Amniotic epithelial cell (primary cell): ENCODE results near the gene FAXDC2.
A peak's percentile ranks its signal among the peaks of the same experiment; 100 is the strongest.

Experiments
- DNase-seq: peaks from one replicate; pipeline ENCODE4 v3.0.0-alpha.2; 2010; ENCODE audit warnings: low read depth

FAXDC2 gene

GRCh38 chr5:154794525-154795234, 55.7 kb downstream of the FAXDC2 start:
- DNase-seq: peak; percentile 80

GRCh38 chr5:154793599-154794524, 56.5 kb downstream of the FAXDC2 start:
- peak; percentile 69 for DNase-seq

GRCh38 chr5:154791535-154791934, 58.9 kb downstream of the FAXDC2 start:
- DNase-seq: no peak

- DNase-seq: no peak
Observed at GRCh38 chr5:154788212-154788611, 62.2 kb downstream of the FAXDC2 start.

- DNase-seq: peak; percentile 61
Observed at GRCh38 chr5:154786414-154786813, 64.0 kb downstream of the FAXDC2 start.

- DNase-seq: no peak
Observed at GRCh38 chr5:154784856-154785255, 65.5 kb downstream of the FAXDC2 start.

GRCh38 chr5:154783774-154784460, 66.5 kb downstream of the FAXDC2 start:
- peak; percentile 50 for DNase-seq

- no peak for DNase-seq
Observed at GRCh38 chr5:154782812-154783592, 67.4 kb downstream of the FAXDC2 start.

- DNase-seq: no peak
Observed at GRCh38 chr5:154782326-154782725, 68.1 kb downstream of the FAXDC2 start.

GRCh38 chr5:154780128-154780527, 70.3 kb downstream of the FAXDC2 start:
- DNase-seq: no peak

GRCh38 chr5:154779105-154779504, 71.3 kb downstream of the FAXDC2 start:
- peak; percentile 89 for DNase-seq

- DNase-seq: no peak
Observed at GRCh38 chr5:154778534-154778933, 71.9 kb downstream of the FAXDC2 start.

GRCh38 chr5:154776167-154776566, 74.2 kb downstream of the FAXDC2 start:
- peak; percentile 40 for DNase-seq

GRCh38 chr5:154773326-154773725, 77.1 kb downstream of the FAXDC2 start:
- DNase-seq: no peak

GRCh38 chr5:154771383-154771901, 79.0 kb downstream of the FAXDC2 start:
- DNase-seq: peak; percentile 91

- DNase-seq: no peak
Observed at GRCh38 chr5:154770111-154770510, 80.3 kb downstream of the FAXDC2 start.
